PC-3 (cell line): ENCODE results near the gene RORB. TPM values are rescaled to one million over a fixed set of nuclear protein-coding genes. Genes with fewer than 3 reads are reported as not detected.

Experiments
- ATAC-seq: fragments of 200-7000 bp; cut with Tn5 transposase; 2 replicates; pipeline ENCODE4 v1.9.1; 2020; ENCODE audit warnings: mild to moderate bottlenecking, moderate library complexity
- BruUV-seq: library from RNA; stranded (reverse); fragments of 400-500 nt; replicated peaks from 2 replicates; lab custom pipeline; 2021; lab: Mats Ljungman, UMichigan
- CTCF ChIA-PET: fragments of 300-600 bp; sonication (Branson Sonifier 250); formaldehyde crosslinking; loops from one replicate; lab custom pipeline; 2022; ENCODE audit warnings: antibody characterized with exemption; lab: Charles Lee
- POLR2A ChIA-PET: fragments of 300-600 bp; sonication (Branson Sonifier 250); formaldehyde crosslinking; loops from one replicate; lab custom pipeline; 2022; ENCODE audit warnings: antibody characterized with exemption; ENCODE audit not compliant: unreplicated experiment; lab: Charles Lee
- DNase-seq: peaks from one replicate; pipeline ENCODE4 v3.0.0-alpha.2; 2015
- H2AFZ ChIP-seq: fragments of 300-600 bp; sonication (generic); 2 replicates; pipeline ENCODE4 v1.6.0; 2016; ENCODE audit warnings: antibody characterized with exemption, low read length
- H3F3A ChIP-seq: fragments of 300-600 bp; sonication (generic); one replicate; pipeline ENCODE4 v1.6.0; 2017; ENCODE audit warnings: antibody characterized with exemption, low read length, control low read depth, mild to moderate bottlenecking; ENCODE audit not compliant: unreplicated experiment
- H3K27ac ChIP-seq: fragments of 300-600 bp; sonication (generic); 2 replicates; pipeline ENCODE4 v1.5.1; 2016; ENCODE audit warnings: mild to moderate bottlenecking, low read length
- H3K27me3 ChIP-seq: fragments of 300-600 bp; sonication (generic); 2 replicates; pipeline ENCODE4 v1.6.1; 2016; ENCODE audit warnings: low read length, mixed read lengths
- H3K36me3 ChIP-seq: fragments of 300-600 bp; sonication (generic); 2 replicates; pipeline ENCODE4 v1.6.1; 2016; ENCODE audit warnings: low read depth, mixed run types, low read length, mixed read lengths
- H3K4me1 ChIP-seq: fragments of 300-600 bp; sonication (generic); 2 replicates; pipeline ENCODE4 v1.5.1; 2016; ENCODE audit warnings: low read length; ENCODE audit not compliant: insufficient read depth
- H3K4me2 ChIP-seq: fragments of 300-600 bp; sonication (generic); 2 replicates; pipeline ENCODE4 v1.6.0; 2016; ENCODE audit warnings: low read length
- H3K4me3 ChIP-seq: fragments of 300-600 bp; sonication (generic); 2 replicates; pipeline ENCODE4 v1.5.1; 2016; ENCODE audit warnings: mild to moderate bottlenecking, low read length, mixed read lengths
- H3K79me2 ChIP-seq: fragments of 300-600 bp; sonication (generic); 2 replicates; pipeline ENCODE4 v1.6.1; 2017; ENCODE audit warnings: low read length, mixed read lengths
- H3K9ac ChIP-seq: fragments of 300-600 bp; sonication (generic); 2 replicates; pipeline ENCODE4 v1.6.0; 2016; ENCODE audit warnings: mild to moderate bottlenecking, low read length
- H3K9me2 ChIP-seq: fragments of 300-600 bp; sonication (generic); replicated peaks from 2 replicates; pipeline ENCODE4 v1.6.1; 2016; ENCODE audit warnings: mixed run types, low read length, mixed read lengths
- H3K9me3 ChIP-seq: fragments of 300-600 bp; sonication (generic); 2 replicates; pipeline ENCODE4 v1.6.1; 2016; ENCODE audit warnings: low read length, mixed read lengths
- H4K20me1 ChIP-seq: fragments of 300-600 bp; sonication (generic); 2 replicates; pipeline ENCODE4 v1.6.1; 2016; ENCODE audit warnings: low read length, mixed read lengths
- CTCF ChIP-seq: fragments of 300-600 bp; sonication (generic); conservative IDR thresholded peaks from 2 replicates; pipeline ENCODE4 v1.5.1; 2017; ENCODE audit warnings: antibody characterized with exemption, low read depth, mild to moderate bottlenecking, low read length
- EZH2 ChIP-seq: fragments of 300-600 bp; sonication (generic); IDR thresholded peaks from one replicate; pipeline ENCODE4 v1.6.1; 2017; ENCODE audit warnings: antibody characterized with exemption, mild to moderate bottlenecking, low read length; ENCODE audit not compliant: unreplicated experiment
- EZH2phosphoT487 ChIP-seq: fragments of 300-600 bp; sonication (generic); IDR thresholded peaks from 2 replicates; pipeline ENCODE4 v1.6.1; 2018; ENCODE audit warnings: mild to moderate bottlenecking, antibody characterized with exemption, low read length, borderline replicate concordance
- intact Hi-C: fragments of 100-400 bp; cut with micrococcal nuclease; formaldehyde crosslinking; loops from 2 replicates; pipeline ENCODE4 v1.9.0; 2023
- total RNA-seq: library from RNA; depleted of rRNA; stranded (reverse); fragments of >200 nt; gene quantifications from 2 replicates; pipeline ENCODE4 v1.2.3, GENCODE V29; 2014

RORB gene
- total RNA-seq, 1 experiment from 2014 or later, result not detected

- no peak for DNase-seq
- H4K20me1 ChIP-seq, result no peaks in the 10 kb centered on the region
- POLR2A ChIA-PET, result no interaction called here
- CTCF ChIA-PET, result no interaction called here
- no peaks in the 10 kb centered on the region for H3K4me1 ChIP-seq
- no peak overlapping the region for H3K4me2 ChIP-seq
- H3K27ac ChIP-seq, result no peak overlapping the region
- TF ChIP-seq EZH2 (no peak), EZH2phosphoT487 (no peak), CTCF (no peak)
- H3K27me3 ChIP-seq, result no peaks in the 10 kb centered on the region
- H3K9me2 ChIP-seq, result no peaks in the 10 kb centered on the region
- no peaks in the 10 kb centered on the region for H3K9me3 ChIP-seq
- no TSS peak for BruUV-seq
- H3F3A ChIP-seq, result no peaks in the 10 kb centered on the region
- H3K36me3 ChIP-seq, result no peaks in the 10 kb centered on the region
- H2AFZ ChIP-seq, result no peak overlapping the region
- no peaks in the 10 kb centered on the region for H3K79me2 ChIP-seq
- no peak overlapping the region for H3K9ac ChIP-seq
- intact Hi-C loops, result no loop called here
- H3K4me3 ChIP-seq, result no peak overlapping the region
- ATAC-seq, result no peak
Measured at GRCh38 chr9:74662674-74663073, 165.5 kb downstream of the RORB start.

GRCh38 chr9:74663439-74663838 lies 166.3 kb downstream of the RORB start:
- no peak overlapping the region for H3K4me3 ChIP-seq
- TF ChIP-seq EZH2 (no peak), CTCF (no peak), EZH2phosphoT487 (no peak)

GRCh38 chr9:74666625-74667316 lies 169.6 kb downstream of the RORB start:
- H3K4me3 ChIP-seq, result no peak overlapping the region
- H3K4me1 ChIP-seq, result no peaks in the 10 kb centered on the region
- H2AFZ ChIP-seq, result no peak overlapping the region
- no peaks in the 10 kb centered on the region for H3K9me2 ChIP-seq
- ChIA-PET CTCF (no interaction called here), POLR2A (no interaction called here)
- H3K27me3 ChIP-seq, result no peaks in the 10 kb centered on the region
- no TSS peak for BruUV-seq
- no peak overlapping the region for H3K27ac ChIP-seq
- H3K79me2 ChIP-seq, result no peaks in the 10 kb centered on the region
- H3K36me3 ChIP-seq, result no peaks in the 10 kb centered on the region
- ATAC-seq (no peak), DNase-seq (no peak)
- no peaks in the 10 kb centered on the region for H3F3A ChIP-seq
- no peak overlapping the region for H3K9ac ChIP-seq
- intact Hi-C loops, result no loop called here
- no peak overlapping the region for H3K4me2 ChIP-seq
- no peaks in the 10 kb centered on the region for H3K9me3 ChIP-seq
- no peak for TF ChIP-seq EZH2
- no peak for TF ChIP-seq CTCF
- TF ChIP-seq EZH2phosphoT487, result no peak
- H4K20me1 ChIP-seq, result no peaks in the 10 kb centered on the region

More at GRCh38 chr9:74663439-74663838, 166.3 kb downstream of the RORB start:
- Histone ChIP-seq H3K9ac (no peak overlapping the region), H2AFZ (no peak overlapping the region), H3K9me2 (no peaks in the 10 kb centered on the region), H3K36me3 (no peaks in the 10 kb centered on the region), H3K27ac (no peak overlapping the region), H3K27me3 (no peaks in the 10 kb centered on the region), H3K9me3 (no peaks in the 10 kb centered on the region), H4K20me1 (no peaks in the 10 kb centered on the region), H3K4me2 (no peak overlapping the region), H3F3A (no peaks in the 10 kb centered on the region), H3K79me2 (no peaks in the 10 kb centered on the region), H3K4me1 (no peaks in the 10 kb centered on the region)
- BruUV-seq, result no TSS peak
- CTCF ChIA-PET, result no interaction called here
- ATAC-seq (no peak), DNase-seq (no peak)
- intact Hi-C loops, result no loop called here
- POLR2A ChIA-PET, result no interaction called here
